ENCODE data around the gene CHMP2B.

DNA sequence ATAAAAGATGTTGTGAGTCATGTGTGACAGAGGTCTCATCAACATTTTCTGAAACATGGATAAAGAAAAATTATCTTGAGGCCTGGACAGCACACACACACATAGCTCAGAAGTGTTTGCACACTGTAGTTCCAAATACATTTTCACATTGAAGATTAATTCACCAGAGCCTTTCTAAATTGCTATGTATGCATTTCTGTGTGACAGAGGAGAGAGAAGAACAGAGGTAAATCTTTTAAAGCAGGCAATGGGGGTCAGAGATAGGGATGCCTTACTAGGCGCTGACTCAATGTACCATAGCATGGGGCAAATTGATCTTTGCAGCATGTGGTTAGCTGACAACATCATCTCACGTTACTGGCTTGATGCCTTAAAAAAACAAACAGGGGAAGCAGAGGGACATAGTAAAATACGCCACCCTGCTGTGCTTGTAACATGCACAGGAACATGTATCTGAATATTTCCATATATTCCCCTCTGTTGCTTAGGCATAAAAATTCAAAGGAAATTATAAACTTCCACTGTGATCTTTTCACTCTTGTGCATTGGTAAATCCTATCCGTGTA is 41.6 kb downstream of the CHMP2B start:
- TF ChIP-seq, protein P1, sequence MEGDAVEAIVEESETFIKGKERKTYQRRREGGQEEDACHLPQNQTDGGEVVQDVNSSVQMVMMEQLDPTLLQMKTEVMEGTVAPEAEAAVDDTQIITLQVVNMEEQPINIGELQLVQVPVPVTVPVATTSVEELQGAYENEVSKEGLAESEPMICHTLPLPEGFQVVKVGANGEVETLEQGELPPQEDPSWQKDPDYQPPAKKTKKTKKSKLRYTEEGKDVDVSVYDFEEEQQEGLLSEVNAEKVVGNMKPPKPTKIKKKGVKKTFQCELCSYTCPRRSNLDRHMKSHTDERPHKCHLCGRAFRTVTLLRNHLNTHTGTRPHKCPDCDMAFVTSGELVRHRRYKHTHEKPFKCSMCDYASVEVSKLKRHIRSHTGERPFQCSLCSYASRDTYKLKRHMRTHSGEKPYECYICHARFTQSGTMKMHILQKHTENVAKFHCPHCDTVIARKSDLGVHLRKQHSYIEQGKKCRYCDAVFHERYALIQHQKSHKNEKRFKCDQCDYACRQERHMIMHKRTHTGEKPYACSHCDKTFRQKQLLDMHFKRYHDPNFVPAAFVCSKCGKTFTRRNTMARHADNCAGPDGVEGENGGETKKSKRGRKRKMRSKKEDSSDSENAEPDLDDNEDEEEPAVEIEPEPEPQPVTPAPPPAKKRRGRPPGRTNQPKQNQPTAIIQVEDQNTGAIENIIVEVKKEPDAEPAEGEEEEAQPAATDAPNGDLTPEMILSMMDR (conservative IDR thresholded peaks at IDR 0.05; ENCODE audit: low read length): no peak
- no peak for TF ChIP-seq EZH2phosphoT487 (IDR thresholded peaks at IDR 0.05; ENCODE audit: borderline replicate concordance)

All from Loucy (cell line).